Lower leg skin (tissue), 3 donors: ENCODE results near the gene TAX1BP3.

Experiments used
- CTCF ChIP-seq, 3 donors: fragments of 450-650 bp; IDR thresholded peaks; one replicate each; pipeline ENCODE4 v1.5.1; 2016; ENCODE audit warnings: antibody characterized with exemption in 3 of 3, mild to moderate bottlenecking in 3 of 3, moderate library complexity in 2 of 3
- POLR2A ChIP-seq, 2 donors: fragments of 450-650 bp; IDR thresholded peaks; one replicate each; pipeline ENCODE4 v1.6.1; 2016 to 2017; ENCODE audit warnings: antibody characterized with exemption in 2 of 2, mild to moderate bottlenecking in 1 of 2, moderate library complexity in 1 of 2

- no peak for TF ChIP-seq CTCF (IDR thresholded peaks at IDR 0.05)
- TF ChIP-seq POLR2A (IDR thresholded peaks at IDR 0.05), result no peak
Measured at GRCh38 chr17:3679531-3680126, 11.3 kb upstream of the TAX1BP3 start.
